DMS153 treated with DMSO at 0.1 percent for 48 hours (cell line): Measurements from ENCODE around the gene SST.

Experiments
- DNase-seq: peaks from one replicate; lab custom pipeline; 2025; ENCODE audit not compliant: unreplicated experiment; lab: John Stamatoyannopoulos, UW

Gene SST

GRCh38 chr3:187636528-187636927 is 33.7 kb downstream of the SST start:
- no peak for DNase-seq

- DNase-seq: no peak
Measured at GRCh38 chr3:187630404-187630803, 39.8 kb downstream of the SST start.

GRCh38 chr3:187629711-187630110 is 40.5 kb downstream of the SST start:
- no peak for DNase-seq

- DNase-seq: no peak
Measured at GRCh38 chr3:187628169-187628568, 42.0 kb downstream of the SST start.

DNA sequence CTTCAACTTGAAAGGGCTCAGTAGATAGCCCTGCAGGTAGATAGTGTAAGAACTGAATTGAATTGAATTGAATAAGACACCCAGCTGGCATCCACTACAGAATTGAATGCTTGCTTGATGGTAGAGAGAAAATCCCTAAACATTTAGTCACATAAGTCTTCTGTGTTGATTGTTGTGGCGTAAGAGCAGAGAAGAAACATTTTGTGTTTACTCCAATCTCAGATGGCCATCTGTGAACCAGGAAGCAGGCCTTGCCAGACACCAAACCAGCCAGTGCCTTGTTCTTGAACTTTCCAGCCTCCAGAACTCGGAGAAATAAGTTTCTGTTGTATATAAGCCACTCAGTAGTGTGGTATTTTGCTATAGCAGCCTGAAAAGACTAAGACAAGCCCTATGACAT is 43.6 kb downstream of the SST start:
- DNase-seq: no peak

GRCh38 chr3:187624588-187624987 is 45.6 kb downstream of the SST start:
- no peak for DNase-seq

GRCh38 chr3:187623285-187623814 is 46.8 kb downstream of the SST start:
- no peak for DNase-seq

DNA sequence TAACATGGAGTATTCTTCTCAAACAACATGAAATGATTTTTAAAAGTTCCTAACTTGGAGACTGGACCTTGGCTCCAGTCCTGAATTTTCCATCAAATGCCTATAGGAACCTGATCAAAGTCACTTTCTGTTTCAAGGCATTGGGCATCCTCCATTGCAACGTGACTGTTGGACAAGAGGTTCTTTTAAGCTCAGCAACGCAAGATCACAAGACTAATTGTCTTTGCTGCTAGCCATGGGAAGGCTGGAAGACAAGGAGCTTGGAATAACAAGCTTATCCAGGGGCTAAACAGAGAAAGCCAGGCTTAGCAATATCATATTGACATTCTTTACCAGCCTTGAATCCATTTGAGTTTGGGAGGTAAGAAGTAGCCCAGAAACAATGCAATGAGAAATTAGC is 48.3 kb downstream of the SST start:
- DNase-seq: no peak

DNA sequence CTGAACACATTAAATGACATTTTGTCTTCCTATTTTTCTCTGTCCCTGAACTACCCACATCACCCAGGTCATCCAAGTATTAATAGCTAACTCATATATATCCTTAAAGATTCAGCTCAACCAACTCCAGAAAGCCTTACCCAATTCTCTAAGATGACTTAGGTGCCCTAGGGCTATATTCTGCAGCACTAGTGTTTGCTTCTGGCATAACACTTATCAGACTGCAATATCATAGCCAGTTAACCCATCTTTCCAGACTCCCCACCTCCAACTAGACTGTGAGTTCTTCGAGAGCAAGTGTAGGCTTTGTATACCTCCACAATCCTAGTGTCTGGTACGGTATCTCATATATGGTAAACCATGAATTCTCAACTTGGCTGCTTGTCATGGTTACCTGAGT is 50.7 kb downstream of the SST start:
- DNase-seq: no peak
